RWPE1 (cell line): ENCODE data around the gene ATP2C2.

Experiments used
- CTCF ChIA-PET: fragments of 350-600 bp; sonication (Branson Sonifier 250); formaldehyde crosslinking; extraction: SDS; loops from one replicate; lab custom pipeline; 2021; lab: Yijun Ruan, JAX
- POLR2A ChIA-PET: fragments of 400-600 bp; formaldehyde crosslinking; extraction: SDS; loops from one replicate; lab custom pipeline; 2020; ENCODE audit warnings: antibody characterized with exemption; ENCODE audit not compliant: low non-redundant PET; lab: Yijun Ruan, JAX
- DNase-seq: peaks from one replicate; pipeline ENCODE4 v3.0.0; 2012; ENCODE audit warnings: low spot score
- H3K27ac ChIP-seq: fragments of 450-650 bp; 2 replicates; pipeline ENCODE4 v1.5.1; 2017
- TF ChIP-seq, protein P1 (sequence below): fragments of 450-650 bp; conservative IDR thresholded peaks from 2 replicates; pipeline ENCODE4 v1.5.1; 2017; ENCODE audit warnings: low read depth, mild to moderate bottlenecking

The ATP2C2 gene

DNA sequence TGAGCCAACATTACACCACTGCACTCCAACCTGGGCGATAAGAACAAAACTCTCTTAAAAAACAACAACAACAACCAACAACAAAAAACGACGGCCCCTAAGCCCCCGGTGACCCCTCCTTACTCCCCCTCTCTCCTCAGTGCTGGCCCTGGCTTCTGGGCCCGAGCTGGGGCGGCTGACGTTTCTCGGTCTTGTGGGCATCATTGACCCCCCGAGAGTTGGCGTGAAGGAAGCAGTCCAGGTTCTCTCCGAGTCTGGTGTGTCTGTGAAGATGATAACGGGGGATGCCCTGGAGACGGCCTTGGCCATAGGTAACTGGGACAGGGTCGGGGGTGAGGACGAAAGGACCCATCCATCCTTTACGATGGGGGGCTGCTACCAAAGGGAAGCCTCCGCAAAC lies 83.4 kb downstream of the ATP2C2 start:
- ChIA-PET CTCF (no interaction called here), POLR2A (no interaction called here)
- H3K27ac ChIP-seq, result no peak overlapping the region
- DNase-seq, result no peak
- TF ChIP-seq, protein P1, sequence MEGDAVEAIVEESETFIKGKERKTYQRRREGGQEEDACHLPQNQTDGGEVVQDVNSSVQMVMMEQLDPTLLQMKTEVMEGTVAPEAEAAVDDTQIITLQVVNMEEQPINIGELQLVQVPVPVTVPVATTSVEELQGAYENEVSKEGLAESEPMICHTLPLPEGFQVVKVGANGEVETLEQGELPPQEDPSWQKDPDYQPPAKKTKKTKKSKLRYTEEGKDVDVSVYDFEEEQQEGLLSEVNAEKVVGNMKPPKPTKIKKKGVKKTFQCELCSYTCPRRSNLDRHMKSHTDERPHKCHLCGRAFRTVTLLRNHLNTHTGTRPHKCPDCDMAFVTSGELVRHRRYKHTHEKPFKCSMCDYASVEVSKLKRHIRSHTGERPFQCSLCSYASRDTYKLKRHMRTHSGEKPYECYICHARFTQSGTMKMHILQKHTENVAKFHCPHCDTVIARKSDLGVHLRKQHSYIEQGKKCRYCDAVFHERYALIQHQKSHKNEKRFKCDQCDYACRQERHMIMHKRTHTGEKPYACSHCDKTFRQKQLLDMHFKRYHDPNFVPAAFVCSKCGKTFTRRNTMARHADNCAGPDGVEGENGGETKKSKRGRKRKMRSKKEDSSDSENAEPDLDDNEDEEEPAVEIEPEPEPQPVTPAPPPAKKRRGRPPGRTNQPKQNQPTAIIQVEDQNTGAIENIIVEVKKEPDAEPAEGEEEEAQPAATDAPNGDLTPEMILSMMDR, result no peak

GRCh38 chr16:84453061-84453752 lies 84.9 kb downstream of the ATP2C2 start:
- CTCF ChIA-PET, result interaction anchor here (1.5 kb wide), 1 partner anchor 177 kb away, joined by 4 read pairs; no protein-coding TSS in a partner anchor
- POLR2A ChIA-PET, result no interaction called here
- DNase-seq, result no peak
- H3K27ac ChIP-seq, result no peak overlapping the region
- TF ChIP-seq, protein P1, result no peak

DNA sequence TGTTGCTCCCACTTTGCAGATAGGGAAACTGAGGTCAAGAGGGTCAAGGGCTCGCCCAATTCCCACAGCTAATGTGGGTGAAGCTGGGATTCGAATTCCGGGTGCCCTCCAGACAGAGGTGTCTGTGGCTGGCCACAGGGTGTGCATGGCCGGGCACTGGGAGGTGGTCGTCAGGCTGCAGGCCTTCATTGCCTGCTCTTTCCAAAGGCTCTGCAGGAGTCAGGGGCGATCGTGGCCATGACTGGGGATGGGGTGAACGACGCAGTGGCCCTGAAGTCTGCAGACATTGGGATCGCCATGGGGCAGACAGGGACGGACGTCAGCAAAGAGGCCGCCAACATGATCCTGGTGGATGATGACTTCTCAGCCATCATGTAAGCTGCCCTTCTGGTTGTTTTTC lies 86.3 kb downstream of the ATP2C2 start:
- ChIA-PET CTCF (interaction anchor here (0.7 kb wide), 1 partner anchor 18 kb away, joined by 3 read pairs; no protein-coding TSS in a partner anchor), POLR2A (no interaction called here)
- no peak for DNase-seq
- TF ChIP-seq, protein P1, result no peak
- no peak overlapping the region for H3K27ac ChIP-seq

DNA sequence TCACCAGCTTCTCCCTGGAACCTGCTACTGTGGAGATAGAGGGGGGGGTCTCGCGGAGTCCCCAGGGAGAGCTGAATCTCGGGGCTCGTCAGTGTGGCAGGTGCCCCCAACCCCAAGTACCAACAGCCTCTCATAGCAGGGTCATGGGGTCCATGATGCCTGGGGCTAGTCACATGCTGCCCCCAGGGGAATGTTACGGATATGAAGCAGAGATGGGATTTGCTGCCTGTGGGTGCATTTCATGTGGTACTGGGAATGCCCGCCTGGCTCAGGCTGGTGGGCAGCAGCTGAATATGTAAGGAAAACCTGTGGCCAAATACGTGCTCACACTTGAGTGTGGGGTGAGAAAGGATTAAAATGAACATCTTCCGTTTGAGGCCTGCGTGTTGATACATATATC lies 86.7 kb downstream of the ATP2C2 start:
- ChIA-PET POLR2A (no interaction called here), CTCF (interaction anchor here (0.7 kb wide), 1 partner anchor 18 kb away, joined by 3 read pairs; no protein-coding TSS in a partner anchor)
- H3K27ac ChIP-seq, result no peak overlapping the region
- TF ChIP-seq, protein P1, result no peak
- no peak for DNase-seq

- TF ChIP-seq, protein P1, result no peak
- ChIA-PET CTCF (no interaction called here), POLR2A (no interaction called here)
- no peak for DNase-seq
- H3K27ac ChIP-seq, result no peak overlapping the region
Observed at GRCh38 chr16:84458606-84459532, 90.5 kb downstream of the ATP2C2 start.

GRCh38 chr16:84459533-84459894 lies 91.2 kb downstream of the ATP2C2 start:
- no peak overlapping the region for H3K27ac ChIP-seq
- POLR2A ChIA-PET, result no interaction called here
- TF ChIP-seq, protein P1, result no peak
- DNase-seq, result no peak
- CTCF ChIA-PET, result no interaction called here
